PC-9 (cell line): Measurements from ENCODE around the gene NDUFAF8.

Experiments used
- CTCF ChIP-seq: fragments of 200-600 bp; sonication (generic); conservative IDR thresholded peaks from 2 replicates; pipeline ENCODE4 v1.6.1; 2017; ENCODE audit warnings: mixed run types, antibody characterized with exemption, mild to moderate bottlenecking, moderate library complexity
- EZH2 ChIP-seq: fragments of 200-600 bp; sonication (generic); IDR thresholded peaks from 2 replicates; pipeline ENCODE4 v1.8.0; 2017; ENCODE audit warnings: antibody characterized with exemption, low read depth

DNA sequence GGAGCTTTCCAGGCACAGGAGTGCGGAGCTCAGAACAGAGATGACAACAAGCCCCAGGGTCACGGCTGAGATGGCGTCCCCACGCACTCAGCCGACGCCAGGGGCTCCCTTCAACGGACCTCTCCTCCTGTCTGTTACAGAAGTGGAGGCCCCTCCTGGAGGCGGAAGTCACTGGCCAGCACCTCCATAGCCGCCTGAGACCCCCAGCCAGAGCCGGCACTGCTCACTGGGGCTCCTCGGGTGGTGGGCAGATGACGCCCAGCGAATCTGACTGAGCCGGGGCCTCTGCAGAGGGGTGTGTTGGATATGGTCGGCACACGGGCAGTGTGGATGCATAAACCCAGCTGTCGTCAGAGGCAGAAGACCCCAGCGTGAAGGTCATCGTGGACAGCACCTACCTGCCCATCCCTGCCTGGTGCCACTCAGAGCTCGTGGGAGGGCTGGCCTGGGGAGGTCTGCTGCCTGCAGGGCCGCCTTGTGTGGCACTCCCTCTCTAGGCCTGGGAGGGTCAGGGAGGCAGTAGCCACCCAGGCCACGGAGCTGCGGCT is 20.0 kb downstream of the NDUFAF8 start:
- TF ChIP-seq CTCF (no peak), EZH2 (no peak)
